ENCODE data around the gene BRI3BP. TPM values are rescaled to one million over a fixed set of nuclear protein-coding genes. Genes with fewer than 3 reads are reported as not detected.

The BRI3BP gene
- total and polyA plus RNA-seq, 2 experiments from 2014 or later: 6.1 to 14.6 TPM

- H3K4me3 ChIP-seq: peak overlapping the region; percentile 82
- no peak for DNase-seq (ENCODE audit: low spot score)
- H3K4me1 ChIP-seq (ENCODE audit: insufficient read depth): peaks cover 8% of the 10 kb centered on the region
- no peaks in the 10 kb centered on the region for H4K20me1 ChIP-seq (ENCODE audit: insufficient read depth, poor library complexity, severe bottlenecking)
- peak overlapping the region; percentile 70 for H3K27ac ChIP-seq
- WGBS (ENCODE audit: low lambda C conversion rate, missing lambda C conversion rate): 76% methylated on average over 14 of the region's 14 CpGs
- no peaks in the 10 kb centered on the region for H3K27me3 ChIP-seq
- no peaks in the 10 kb centered on the region for H3K9me3 ChIP-seq (ENCODE audit: low read depth)
- no peak for TF ChIP-seq CTCF (IDR thresholded peaks at IDR 0.05; ENCODE audit: poor library complexity)
- TF ChIP-seq EZH2 (IDR thresholded peaks at IDR 0.05; ENCODE audit: borderline replicate concordance): no peak
- TF ChIP-seq EZH2phosphoT487 (IDR thresholded peaks at IDR 0.05; ENCODE audit: low read depth, severe bottlenecking, unreplicated experiment): no peak
- H3K9me2 ChIP-seq (replicated peaks; ENCODE audit: insufficient read depth): no peaks in the 10 kb centered on the region
- no peak overlapping the region for H2AFZ ChIP-seq
- no peaks in the 10 kb centered on the region for H3K36me3 ChIP-seq (replicated peaks; ENCODE audit: insufficient read depth, low read depth)
- peak overlapping the region; percentile 97 for H3K4me2 ChIP-seq
- peaks cover 50% of the 10 kb centered on the region for H3K79me2 ChIP-seq
Measured at GRCh38 chr12:124995200-124995961, 1.9 kb downstream of the BRI3BP start.

DNA sequence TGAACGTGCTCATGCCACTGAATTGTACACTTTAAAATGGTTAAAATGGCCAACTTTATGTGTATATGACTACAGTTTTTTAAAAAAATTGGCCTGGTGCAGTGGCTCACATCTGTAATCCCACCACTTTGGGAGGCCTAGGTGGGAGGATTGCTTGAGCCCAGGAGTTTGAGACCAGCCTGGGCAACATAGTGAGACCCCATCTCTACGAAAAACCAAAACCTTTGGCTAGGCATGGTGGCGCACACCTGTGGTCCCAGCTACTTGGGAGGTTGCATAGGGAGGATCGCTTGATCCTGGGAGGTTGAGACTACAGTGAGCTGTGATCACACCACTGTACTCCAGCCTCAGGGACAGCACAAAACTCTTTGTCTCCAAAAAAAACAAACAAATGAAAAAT lies 5.3 kb downstream of the BRI3BP start:
- Histone ChIP-seq H3K9me3 (ENCODE audit: low read depth) (no peaks in the 10 kb centered on the region), H4K20me1 (ENCODE audit: insufficient read depth, poor library complexity, severe bottlenecking) (no peaks in the 10 kb centered on the region), H3K4me1 (ENCODE audit: insufficient read depth) (peaks cover 4% of the 10 kb centered on the region), H2AFZ (no peak overlapping the region), H3K79me2 (peaks cover 69% of the 10 kb centered on the region), H3K27me3 (no peaks in the 10 kb centered on the region), H3K4me3 (no peak overlapping the region), H3K4me2 (no peak overlapping the region), H3K27ac (no peak overlapping the region), H3K9me2 (replicated peaks; ENCODE audit: insufficient read depth) (no peaks in the 10 kb centered on the region), H3K36me3 (replicated peaks; ENCODE audit: insufficient read depth, low read depth) (no peaks in the 10 kb centered on the region)
- 99% methylated on average over 4 of the region's 4 CpGs for WGBS (ENCODE audit: low lambda C conversion rate, missing lambda C conversion rate)
- no peak for TF ChIP-seq CTCF (IDR thresholded peaks at IDR 0.05; ENCODE audit: poor library complexity)
- TF ChIP-seq EZH2 (IDR thresholded peaks at IDR 0.05; ENCODE audit: borderline replicate concordance): no peak
- no peak for DNase-seq (ENCODE audit: low spot score)

DNA sequence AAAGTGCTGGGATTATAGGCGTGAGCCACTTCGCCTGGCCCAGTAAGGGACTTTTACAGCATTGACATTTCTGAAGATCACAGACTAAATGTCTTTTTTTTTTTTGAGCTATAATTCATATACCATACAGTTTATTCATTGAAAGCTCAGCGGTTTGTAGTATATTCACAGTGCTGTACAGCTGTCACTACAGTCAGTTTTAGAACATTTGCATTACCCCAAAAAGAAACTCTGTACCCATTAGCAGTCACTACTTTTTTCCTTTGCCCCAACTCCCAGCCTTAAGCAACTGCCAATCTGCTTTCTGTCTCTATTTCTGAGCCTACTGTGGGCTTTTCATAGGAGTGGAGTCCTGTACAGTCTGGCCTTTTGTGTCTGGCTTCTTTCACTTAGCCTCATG lies 8.2 kb downstream of the BRI3BP start:
- 100% methylated on average over 3 of the region's 3 CpGs for WGBS (ENCODE audit: low lambda C conversion rate, missing lambda C conversion rate)
- no peak for TF ChIP-seq CTCF (IDR thresholded peaks at IDR 0.05; ENCODE audit: poor library complexity)
- no peak for TF ChIP-seq EZH2phosphoT487 (IDR thresholded peaks at IDR 0.05; ENCODE audit: low read depth, severe bottlenecking, unreplicated experiment)
- no peak for TF ChIP-seq EZH2 (IDR thresholded peaks at IDR 0.05; ENCODE audit: borderline replicate concordance)
- peaks cover 61% of the 10 kb centered on the region for H3K79me2 ChIP-seq

More for the DNA sequence above, 8.2 kb downstream of the BRI3BP start:
- no peak overlapping the region for H3K27ac ChIP-seq
- no peaks in the 10 kb centered on the region for H3K27me3 ChIP-seq
- H3K4me1 ChIP-seq (ENCODE audit: insufficient read depth): no peaks in the 10 kb centered on the region
- DNase-seq (ENCODE audit: low spot score): no peak
- no peaks in the 10 kb centered on the region for H4K20me1 ChIP-seq (ENCODE audit: insufficient read depth, poor library complexity, severe bottlenecking)
- H2AFZ ChIP-seq: no peak overlapping the region
- H3K9me2 ChIP-seq (replicated peaks; ENCODE audit: insufficient read depth): no peaks in the 10 kb centered on the region
- no peak overlapping the region for H3K4me3 ChIP-seq
- no peaks in the 10 kb centered on the region for H3K9me3 ChIP-seq (ENCODE audit: low read depth)
- no peak overlapping the region for H3K4me2 ChIP-seq
- H3K36me3 ChIP-seq (replicated peaks; ENCODE audit: insufficient read depth, low read depth): no peaks in the 10 kb centered on the region
